ENCODE results near the gene SCTR. TPM values are rescaled to one million over a fixed set of nuclear protein-coding genes. Genes with fewer than 3 reads are reported as not detected.

Gene SCTR
- total and polyA plus RNA-seq, 2 of the 8 experiments (the other 6 are each of a cell fraction or from before 2014, with no cell fraction given) = 0.15 TPM; not detected in 1

DNA sequence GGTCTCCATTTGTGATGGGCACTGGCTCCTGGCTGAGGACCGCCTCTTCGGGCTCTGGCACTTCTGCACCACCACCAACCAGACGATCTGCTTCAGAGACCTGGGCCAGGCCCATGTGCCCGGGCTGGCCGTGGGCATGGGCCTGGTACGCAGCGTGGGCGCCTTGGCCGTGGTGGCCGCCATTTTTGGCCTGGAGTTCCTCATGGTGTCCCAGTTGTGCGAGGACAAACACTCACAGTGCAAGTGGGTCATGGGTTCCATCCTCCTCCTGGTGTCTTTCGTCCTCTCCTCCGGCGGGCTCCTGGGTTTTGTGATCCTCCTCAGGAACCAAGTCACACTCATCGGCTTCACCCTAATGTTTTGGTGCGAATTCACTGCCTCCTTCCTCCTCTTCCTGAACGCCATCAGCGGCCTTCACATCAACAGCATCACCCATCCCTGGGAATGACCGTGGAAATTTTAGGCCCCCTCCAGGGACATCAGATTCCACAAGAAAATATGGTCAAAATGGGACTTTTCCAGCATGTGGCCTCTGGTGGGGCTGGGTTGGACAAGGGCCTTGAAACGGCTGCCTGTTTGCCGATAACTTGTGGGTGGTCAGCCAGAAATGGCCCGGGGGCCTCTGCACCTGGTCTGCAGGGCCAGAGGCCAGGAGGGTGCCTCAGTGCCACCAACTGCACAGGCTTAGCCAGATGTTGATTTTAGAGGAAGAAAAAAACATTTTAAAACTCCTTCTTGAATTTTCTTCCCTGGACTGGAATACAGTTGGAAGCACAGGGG lies 87.1 kb downstream of the SCTR start:
- H2BK12ac ChIP-seq (ENCODE audit: low read depth, low read length) = no peak overlapping the region
- no peak overlapping the region for H2AK5ac ChIP-seq (ENCODE audit: low read depth, low read length)
- H4K8ac ChIP-seq (ENCODE audit: extremely low read depth, insufficient read depth, low read length) = no peak overlapping the region
- H3K4me3 ChIP-seq (ENCODE audit: extremely low read depth in 1 of 4, insufficient read depth in 2 of 4, low read depth in 3 of 4, low read length in 4 of 4) = no peak overlapping the region
- H3K18ac ChIP-seq (ENCODE audit: extremely low read depth, low read length) = no peak overlapping the region
- no peak overlapping the region for H2AFZ ChIP-seq (ENCODE audit: low read length)
- H4K20me1 ChIP-seq (replicated peaks in 1 of 2; ENCODE audit: control insufficient read depth in 1 of 2, insufficient read depth in 2 of 2, low read length in 2 of 2) = peaks cover 2 to 5% of the 10 kb centered on the region in 2 experiments
- H2BK15ac ChIP-seq (ENCODE audit: low read length) = no peak overlapping the region
- H2BK20ac ChIP-seq (ENCODE audit: low read length) = no peak overlapping the region
- CTCF ChIA-PET (ENCODE audit: partially characterized antibody) = interaction anchor here (0.9 to 4.5 kb wide), 3 partner anchors 38 to 42 kb away, joined by 3 to 22 read pairs (median 3); no protein-coding TSS in a partner anchor
- DNase-seq (ENCODE audit: low read depth in 1 of 2, low spot score in 2 of 2) = no peak
- H3K27me3 ChIP-seq (replicated peaks in 1 of 4; ENCODE audit: control insufficient read depth in 3 of 4, extremely low read depth in 1 of 4, insufficient read depth in 3 of 4, low read length in 3 of 4) = peaks cover 0 to 7% (median 5%) of the 10 kb centered on the region in 4 experiments; a peak in 5 of 7 replicates
- no peak overlapping the region for H3K27ac ChIP-seq (ENCODE audit: low read depth, low read length)
- H3K4me2 ChIP-seq (ENCODE audit: insufficient read depth in 1 of 2, low read depth in 2 of 2, low read length in 2 of 2) = no peak overlapping the region
- H3K79me1 ChIP-seq (ENCODE audit: low read depth, low read length) = 0 out of 2 replicates have a peak, but pooled peaks cover 2% of the 10 kb centered on the region
- H3K9ac ChIP-seq (replicated peaks in 1 of 4; ENCODE audit: extremely low read depth in 1 of 4, low read depth in 3 of 4, low read length in 3 of 4) = no peak overlapping the region
- H3K4me1 ChIP-seq (replicated peaks in 1 of 4; ENCODE audit: control insufficient read depth in 3 of 4, insufficient read depth in 4 of 4, low read length in 3 of 4) = peaks cover 0 to 21% (median 15%) of the 10 kb centered on the region in 4 experiments; a peak in 6 of 7 replicates
- POLR2A ChIA-PET (ENCODE audit: partially characterized antibody) = no interaction called here
- H3K9me3 ChIP-seq (ENCODE audit: insufficient read depth in 2 of 2, low read depth in 1 of 2, low read length in 1 of 2) = no peaks in the 10 kb centered on the region
- H3K36me3 ChIP-seq (ENCODE audit: control insufficient read depth in 2 of 4, insufficient read depth in 4 of 4, low read length in 3 of 4) = no peaks in the 10 kb centered on the region
- no peaks in the 10 kb centered on the region; a peak in 1 of 4 replicates for H3K79me2 ChIP-seq (ENCODE audit: control insufficient read depth in 1 of 2, insufficient read depth in 2 of 2, low read length in 2 of 2)
- no peak overlapping the region for H2BK5ac ChIP-seq (ENCODE audit: low read depth, low read length)
- no peak overlapping the region for H4K5ac ChIP-seq (ENCODE audit: insufficient read length, low read depth, low read length)
- no peak overlapping the region for H3K4ac ChIP-seq (replicated peaks; ENCODE audit: insufficient read length, low read depth, low read length)
- H2BK120ac ChIP-seq (replicated peaks; ENCODE audit: low read depth, low read length) = no peak overlapping the region
- H3K14ac ChIP-seq (ENCODE audit: insufficient read length) = no peak overlapping the region
- FAIRE-seq = no peak
- peaks cover 5% of the 10 kb centered on the region; the same call in 1 of the 2 replicates for H3K23me2 ChIP-seq (ENCODE audit: low read depth, low read length)
- H3K23ac ChIP-seq (ENCODE audit: insufficient read length) = no peak overlapping the region
- no peak overlapping the region for H3K56ac ChIP-seq (replicated peaks; ENCODE audit: insufficient read length, low read depth, low read length)
- WGBS, 2 experiments (ENCODE audit: extremely low coverage in 1 of 2, insufficient coverage in 1 of 2, insufficient read length in 1 of 2, insufficient replicate concordance in 2 of 2, low coverage in 1 of 2, low lambda C conversion rate in 2 of 2, missing lambda C conversion rate in 1 of 2) = 90% methylated on average over 22 of the region's 22 CpGs; no CpG with 5 or more reads in 1 of the 2 experiments
- H4K91ac ChIP-seq (replicated peaks; ENCODE audit: insufficient read length, low read length) = no peak overlapping the region
- no peak for TF ChIP-seq SIRT6 (IDR thresholded peaks at IDR 0.05; ENCODE audit: low read length)
- no peak for TF ChIP-seq RAD21 (IDR thresholded peaks at IDR 0.05 in 1 of 2, conservative IDR thresholded peaks at IDR 0.05 in 1 of 2; ENCODE audit: low read depth in 2 of 2, low read length in 2 of 2)
- TF ChIP-seq, protein P1, sequence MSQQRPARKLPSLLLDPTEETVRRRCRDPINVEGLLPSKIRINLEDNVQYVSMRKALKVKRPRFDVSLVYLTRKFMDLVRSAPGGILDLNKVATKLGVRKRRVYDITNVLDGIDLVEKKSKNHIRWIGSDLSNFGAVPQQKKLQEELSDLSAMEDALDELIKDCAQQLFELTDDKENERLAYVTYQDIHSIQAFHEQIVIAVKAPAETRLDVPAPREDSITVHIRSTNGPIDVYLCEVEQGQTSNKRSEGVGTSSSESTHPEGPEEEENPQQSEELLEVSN (IDR thresholded peaks at IDR 0.05) = no peak
- no peak for TF ChIP-seq RNF2 (IDR thresholded peaks at IDR 0.05; ENCODE audit: borderline replicate concordance, low read depth, low read length, missing control alignments, poor library complexity, severe bottlenecking)
- TF ChIP-seq SIX5 (IDR thresholded peaks at IDR 0.05; ENCODE audit: low read depth, low read length) = no peak
- TF ChIP-seq CTBP2 (IDR thresholded peaks at IDR 0.05; ENCODE audit: borderline replicate concordance, insufficient read depth, insufficient read length, low read length) = no peak
- no peak for TF ChIP-seq CBX8 (IDR thresholded peaks at IDR 0.05; ENCODE audit: borderline replicate concordance, low read depth, low read length)
- no peak for TF ChIP-seq PHF8 (conservative IDR thresholded peaks at IDR 0.05; ENCODE audit: low read depth, low read length)

All from H1 (cell line).